DMS153 treated with DMSO at 0.1 percent for 48 hours (cell line): ENCODE results near the gene ARHGAP5.
A peak's percentile ranks its signal among the peaks of the same experiment; 100 is the strongest.

Source experiments
- DNase-seq: peaks from one replicate; lab custom pipeline; 2025; ENCODE audit not compliant: unreplicated experiment; lab: John Stamatoyannopoulos, UW

The ARHGAP5 gene

DNA sequence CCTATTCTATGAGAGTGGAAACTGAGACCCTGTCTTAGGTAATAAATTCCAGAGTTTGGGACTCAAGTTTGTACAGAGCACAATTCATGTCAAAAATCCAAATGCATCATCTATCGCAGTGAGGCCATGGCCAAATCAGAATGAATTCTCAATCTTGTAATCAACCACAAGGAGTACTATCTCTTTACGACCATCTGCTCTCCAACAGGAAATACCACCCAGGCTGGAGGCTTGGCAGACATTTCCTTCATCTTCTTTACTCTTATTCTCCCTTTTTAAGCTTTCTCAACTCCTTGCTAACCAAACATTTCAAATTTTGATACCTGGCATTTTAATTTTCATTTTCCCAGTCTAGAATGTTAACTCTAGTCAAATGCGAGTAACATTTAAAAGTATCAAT, 92.1 kb downstream of the ARHGAP5 start:
- no peak for DNase-seq

GRCh38 chr14:32171469-32171868, 94.4 kb downstream of the ARHGAP5 start:
- DNase-seq = no peak

DNA sequence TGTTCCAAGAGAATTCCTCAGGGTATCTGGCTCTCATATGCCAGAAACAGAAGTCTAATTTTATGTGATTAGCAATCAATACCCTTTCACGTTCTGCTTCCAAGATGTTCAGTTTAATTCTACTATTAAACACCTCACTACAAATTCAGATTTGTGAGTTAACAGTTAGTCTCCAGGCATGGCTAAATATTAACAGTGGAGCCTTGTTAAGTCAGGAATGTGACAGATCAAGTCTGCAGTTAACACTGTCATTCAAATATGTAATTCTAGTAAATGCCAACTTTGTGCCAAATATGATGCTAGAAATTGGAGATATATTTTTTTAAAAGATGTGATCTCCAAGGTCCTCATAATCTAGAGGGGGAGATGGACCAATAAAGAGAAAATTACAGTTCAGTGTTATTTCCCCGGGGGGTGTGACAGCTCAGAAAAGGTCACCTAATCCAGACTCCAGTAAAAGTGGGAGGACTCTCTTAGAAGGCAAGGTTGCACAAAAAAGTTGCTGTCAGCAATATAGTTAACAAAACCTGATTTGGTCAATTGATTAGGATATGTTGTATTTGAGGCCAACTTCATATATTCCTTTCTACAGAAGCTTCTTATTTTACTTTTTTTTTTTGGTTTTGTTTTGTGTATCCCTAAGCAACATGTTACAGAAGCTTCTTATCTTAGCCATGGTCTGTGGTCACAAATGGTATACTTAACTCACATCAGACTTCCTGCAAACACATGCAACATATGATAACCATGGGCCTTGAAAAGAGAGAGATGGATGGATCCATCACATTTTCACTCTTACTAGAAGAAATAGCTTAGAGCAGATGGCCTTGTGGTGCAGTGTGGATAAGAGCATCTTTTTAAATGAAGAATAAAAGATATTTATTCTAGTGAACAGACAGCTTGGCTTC, 106.3 kb downstream of the ARHGAP5 start:
- no peak for DNase-seq

DNA sequence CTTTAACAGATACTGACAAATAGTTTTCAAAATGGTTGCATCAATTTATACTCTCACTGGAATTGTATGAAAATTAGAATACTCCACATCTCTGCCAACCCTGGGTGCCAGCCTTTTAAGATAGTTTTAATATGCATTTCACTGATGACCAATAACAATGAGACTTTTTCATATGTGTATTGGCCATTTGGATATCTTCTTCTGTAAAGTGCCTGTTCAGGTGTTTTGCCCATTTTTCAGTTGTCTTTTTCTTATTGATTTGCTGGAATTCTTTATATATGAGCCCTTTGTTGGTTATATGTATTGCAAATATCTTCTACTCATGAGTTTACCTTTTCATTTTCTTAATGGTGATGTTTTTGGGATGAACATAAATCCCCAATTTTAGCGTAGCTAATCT, 108.0 kb downstream of the ARHGAP5 start:
- DNase-seq = no peak

GRCh38 chr14:32186248-32186647, 109.1 kb downstream of the ARHGAP5 start:
- no peak for DNase-seq

- no peak for DNase-seq
These were observed 112.7 kb downstream of the ARHGAP5 start for GRCh38 chr14:32189811-32190210.

- DNase-seq = no peak
These were observed 113.6 kb downstream of the ARHGAP5 start for GRCh38 chr14:32190673-32191072.

GRCh38 chr14:32192712-32193373, 115.7 kb downstream of the ARHGAP5 start:
- no peak for DNase-seq

- DNase-seq = no peak
These were observed 116.4 kb downstream of the ARHGAP5 start for GRCh38 chr14:32193532-32193931.

GRCh38 chr14:32195636-32196035, 118.5 kb downstream of the ARHGAP5 start:
- DNase-seq = no peak

DNA sequence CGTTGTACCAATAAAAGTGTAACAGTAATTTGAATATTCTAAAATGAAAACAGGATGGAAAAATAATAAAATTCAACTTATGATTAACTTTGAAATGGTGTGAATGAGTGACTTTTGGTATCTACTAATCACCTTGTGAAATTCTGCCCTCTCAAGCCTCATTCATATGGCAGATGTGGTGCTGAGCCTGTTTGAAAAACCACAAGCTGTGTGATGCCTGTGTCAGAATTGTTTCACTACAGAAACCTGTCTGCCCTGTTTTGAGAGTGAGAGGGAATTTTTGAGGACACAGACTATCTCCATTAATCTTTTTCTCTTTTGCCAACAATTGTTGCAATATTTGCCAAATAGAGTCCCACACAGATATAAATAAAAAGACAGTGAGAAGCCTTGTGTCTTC, 120.8 kb downstream of the ARHGAP5 start:
- DNase-seq = no peak

DNA sequence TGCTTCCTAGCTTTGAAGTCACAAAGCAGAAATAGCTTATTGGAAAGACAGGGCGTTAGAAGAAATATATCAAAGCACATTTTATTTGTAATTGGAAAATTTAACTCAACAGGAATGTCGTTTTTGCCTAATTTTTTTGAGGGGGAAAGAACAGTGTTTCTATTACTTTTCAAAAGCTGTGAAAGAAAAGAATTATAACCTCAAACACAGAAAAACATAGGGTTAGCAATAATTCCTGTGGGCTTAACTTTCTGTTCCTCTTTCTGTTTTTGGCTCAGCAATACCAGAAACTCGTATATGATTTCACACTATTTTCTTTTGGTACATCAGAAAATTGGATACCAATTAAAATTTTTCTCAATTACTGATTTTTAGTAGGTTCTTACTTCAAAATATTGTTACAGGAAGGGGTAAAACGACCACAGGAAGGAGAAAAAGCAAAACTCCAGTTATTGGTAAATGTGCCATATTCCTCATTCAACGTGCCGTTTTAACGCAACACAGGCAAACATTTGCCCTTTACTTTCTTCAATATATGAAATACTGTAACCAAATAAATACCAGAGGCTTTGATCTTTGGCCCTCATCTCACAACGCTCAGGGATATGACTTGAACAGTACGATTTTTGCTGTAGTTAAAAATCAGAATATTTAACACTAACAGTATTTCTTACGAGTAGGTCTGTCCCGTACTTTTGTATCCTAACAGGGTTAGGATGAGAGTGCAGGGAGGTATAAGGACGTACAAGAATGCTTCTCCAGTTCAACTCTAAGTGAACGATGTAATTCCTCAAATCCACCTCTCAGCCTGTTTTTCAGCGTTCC, 123.5 kb downstream of the ARHGAP5 start:
- DNase-seq = no peak

DNA sequence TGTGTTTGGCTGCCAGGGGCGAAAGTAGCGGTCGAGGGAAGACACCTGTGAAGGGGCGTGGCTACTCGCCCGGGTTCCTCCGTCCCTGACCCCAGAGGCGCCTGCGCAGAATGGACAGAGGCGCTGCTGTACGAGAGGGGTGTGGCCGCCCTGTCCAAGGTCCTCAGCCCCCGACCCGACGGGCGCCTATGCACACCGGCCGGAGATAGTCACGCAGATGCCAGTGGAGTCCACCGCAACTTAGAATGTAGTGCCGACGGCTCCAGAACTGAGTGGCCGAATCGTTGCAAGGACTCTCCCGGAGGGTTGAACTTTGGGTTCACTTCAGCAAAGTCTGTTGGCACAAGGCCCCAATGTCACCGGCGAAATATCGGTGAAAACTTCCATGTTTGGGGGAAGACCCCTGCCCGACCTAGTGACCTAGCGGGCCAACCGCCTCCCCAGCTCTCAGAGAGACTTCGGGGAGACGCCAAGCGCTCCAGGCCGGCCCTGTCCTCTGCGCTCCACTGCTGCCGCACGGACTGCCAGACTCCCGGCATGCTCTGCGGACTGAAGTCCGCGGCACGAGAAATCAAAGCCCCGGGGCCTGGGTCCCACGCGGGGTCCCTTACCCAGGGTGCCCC, 124.2 kb downstream of the ARHGAP5 start:
- DNase-seq = peak; percentile 65

DNA sequence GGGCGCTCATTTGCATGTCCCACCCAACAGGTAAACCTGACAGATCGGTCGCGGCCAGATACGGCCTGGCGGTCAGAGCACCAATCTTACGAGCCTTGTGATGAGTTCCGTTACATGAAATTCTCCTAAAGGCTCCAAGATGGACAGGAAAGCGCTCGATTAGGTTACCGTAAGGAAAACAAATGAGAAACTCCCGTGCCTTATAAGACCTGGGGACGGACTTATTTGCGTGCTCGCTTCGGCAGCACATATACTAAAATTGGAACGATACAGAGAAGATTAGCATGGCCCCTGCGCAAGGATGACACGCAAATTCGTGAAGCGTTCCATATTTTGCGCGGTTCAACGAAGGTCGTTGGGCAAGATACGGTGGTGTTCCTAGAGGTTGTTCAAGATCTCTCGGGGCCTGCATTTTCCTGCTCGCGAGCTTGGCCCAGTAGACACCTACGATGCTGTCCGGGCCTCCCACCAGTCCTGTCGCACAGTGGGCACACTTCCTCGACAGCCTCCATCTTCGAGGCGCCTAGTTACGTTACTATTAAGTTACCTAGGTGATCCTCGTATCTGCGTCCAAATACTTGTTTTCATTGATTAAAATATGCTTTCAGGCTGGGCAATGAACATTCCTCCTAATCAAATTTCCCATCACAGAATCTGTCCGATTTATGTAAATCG, 124.8 kb downstream of the ARHGAP5 start, which contains the start of gene RNU6-7:
Gene RNU6-7 (plus strand): TSS at position 230 of the 675 bp plus-strand sequence.
- peak; percentile 46 for DNase-seq

DNA sequence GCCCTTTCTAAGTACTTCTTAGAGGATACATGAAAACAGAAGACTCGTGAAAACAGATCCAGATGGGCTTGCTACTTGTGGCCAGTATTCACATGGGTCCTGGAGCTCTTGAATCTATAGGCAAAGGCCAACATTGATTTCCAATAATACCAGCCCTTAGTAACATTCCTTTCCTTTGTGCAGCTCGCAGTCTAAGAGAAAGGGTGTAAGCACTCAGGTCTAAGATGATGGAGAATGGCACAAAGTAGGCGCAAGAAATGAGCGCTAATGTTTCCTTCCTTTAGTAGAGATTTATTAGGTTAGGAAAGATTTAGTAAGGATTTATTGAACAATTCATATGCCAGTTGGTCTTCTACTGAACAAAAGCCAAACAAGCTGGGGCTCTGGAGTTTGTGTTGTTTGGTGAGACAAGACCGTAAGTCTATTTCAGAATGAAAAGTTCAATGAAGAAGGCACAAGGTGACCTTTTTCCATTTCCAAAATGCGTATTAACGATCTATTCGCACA, 125.4 kb downstream of the ARHGAP5 start:
- DNase-seq = peak; percentile 46

DNA sequence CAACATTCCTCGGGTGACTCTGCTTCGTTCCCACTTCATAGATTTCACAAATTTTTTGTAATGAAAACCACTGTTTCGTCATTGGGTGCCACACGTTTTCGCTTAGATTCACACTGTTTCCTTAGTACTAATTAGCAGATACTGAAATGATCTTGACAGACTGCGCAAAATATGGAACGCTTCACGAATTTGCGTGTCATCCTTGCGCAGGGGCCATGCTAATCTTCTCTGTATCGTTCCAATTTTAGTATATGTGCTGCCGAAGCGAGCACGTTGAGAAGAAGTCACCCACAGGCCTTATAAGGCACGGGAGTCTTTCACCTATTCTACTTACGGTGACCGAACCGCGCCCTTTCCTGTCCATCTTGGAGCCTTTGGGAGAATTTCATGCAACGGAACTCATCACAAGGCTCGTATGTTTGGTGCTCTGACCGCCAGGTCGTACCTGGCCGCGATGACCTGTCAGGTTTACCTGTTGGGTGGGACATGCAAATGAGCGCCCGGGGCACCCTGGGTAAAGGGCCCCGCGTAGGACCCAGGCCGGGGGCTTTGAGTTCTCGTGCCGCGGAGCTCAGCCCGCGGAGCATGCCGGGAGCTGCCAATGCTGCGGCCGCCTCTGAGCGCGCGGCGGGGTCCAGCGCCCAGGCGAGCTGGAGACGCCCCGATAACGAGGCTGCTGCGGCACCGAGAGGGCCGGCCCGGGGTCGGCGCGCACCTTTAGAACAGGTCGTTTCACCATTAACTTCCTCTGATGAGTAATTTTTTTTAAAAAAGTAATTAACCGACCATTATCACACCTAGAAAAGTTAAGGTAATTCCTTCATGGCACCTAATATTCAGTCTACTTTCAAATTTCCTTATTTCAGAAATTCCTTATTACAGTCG, 126.1 kb downstream of the ARHGAP5 start, which contains the start of gene RNU6-8:
Gene RNU6-8 (minus strand): TSS at position 272 of the 885 bp plus-strand sequence.
- DNase-seq = peak; percentile 62

DNA sequence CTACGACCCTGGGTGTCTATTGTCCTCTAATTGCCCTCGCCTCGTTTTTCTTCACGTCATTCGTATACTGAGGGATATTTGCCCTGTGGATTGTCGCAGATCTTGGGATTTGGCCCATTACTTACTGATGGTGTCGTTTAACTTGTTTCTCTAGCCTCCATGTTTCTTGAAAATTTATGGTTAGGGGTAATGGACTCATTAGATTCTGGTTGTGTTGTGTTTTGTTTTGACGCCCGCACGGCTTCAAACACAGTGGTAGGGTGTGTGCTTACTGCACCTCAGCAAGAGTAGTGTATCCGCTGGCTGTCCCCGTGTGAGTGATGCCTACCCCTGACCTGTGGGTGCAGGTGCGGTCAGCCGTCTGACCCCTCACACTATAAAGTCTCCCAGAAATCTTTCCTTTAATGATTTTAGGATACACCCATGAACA, 126.8 kb downstream of the ARHGAP5 start:
- DNase-seq = peak; percentile 41

GRCh38 chr14:32205554-32205953, 128.4 kb downstream of the ARHGAP5 start:
- DNase-seq = no peak

GRCh38 chr14:32205984-32206383, 128.9 kb downstream of the ARHGAP5 start:
- no peak for DNase-seq
